ENCODE results near the gene JAML.

Gene JAML

DNA sequence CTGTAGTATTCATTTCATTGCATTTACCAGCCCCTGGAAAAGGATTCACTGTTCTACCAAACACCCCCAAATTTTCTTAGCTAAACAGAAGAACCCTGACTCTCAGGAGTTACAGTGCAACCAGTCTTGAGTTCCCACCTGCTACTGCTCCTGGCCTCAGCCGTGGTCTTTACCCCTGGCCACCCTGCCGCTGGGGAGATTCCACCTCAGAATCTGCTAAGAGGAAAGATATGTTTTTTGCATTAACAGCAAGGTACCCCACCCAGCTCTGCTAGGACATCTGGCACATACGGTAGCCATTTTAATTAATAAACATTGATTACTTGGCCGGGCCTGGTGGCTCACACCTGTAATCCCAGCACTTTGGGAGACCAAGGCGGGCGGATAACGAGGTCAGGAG is 9.0 kb downstream of the JAML start:
- no peak overlapping the region for H3K4me3 ChIP-seq (ENCODE audit: low read depth, low read length)
- no peaks in the 10 kb centered on the region for H3K27me3 ChIP-seq (ENCODE audit: control insufficient read depth, insufficient read depth, low read length)
- H3K9me3 ChIP-seq (ENCODE audit: control insufficient read depth, low read length) = no peaks in the 10 kb centered on the region
- no peak overlapping the region for H3K4me2 ChIP-seq (ENCODE audit: low read length)
- no peak overlapping the region for H3K9ac ChIP-seq
- no peaks in the 10 kb centered on the region for H3K79me2 ChIP-seq
- H3K4me1 ChIP-seq = no peaks in the 10 kb centered on the region
- no peaks in the 10 kb centered on the region for H3K36me3 ChIP-seq (ENCODE audit: control insufficient read depth, insufficient read depth, low read length)
- no peak for TF ChIP-seq CTCF (IDR thresholded peaks at IDR 0.05)
- H3K27ac ChIP-seq = no peak overlapping the region
- H2AFZ ChIP-seq = no peak overlapping the region

DNA sequence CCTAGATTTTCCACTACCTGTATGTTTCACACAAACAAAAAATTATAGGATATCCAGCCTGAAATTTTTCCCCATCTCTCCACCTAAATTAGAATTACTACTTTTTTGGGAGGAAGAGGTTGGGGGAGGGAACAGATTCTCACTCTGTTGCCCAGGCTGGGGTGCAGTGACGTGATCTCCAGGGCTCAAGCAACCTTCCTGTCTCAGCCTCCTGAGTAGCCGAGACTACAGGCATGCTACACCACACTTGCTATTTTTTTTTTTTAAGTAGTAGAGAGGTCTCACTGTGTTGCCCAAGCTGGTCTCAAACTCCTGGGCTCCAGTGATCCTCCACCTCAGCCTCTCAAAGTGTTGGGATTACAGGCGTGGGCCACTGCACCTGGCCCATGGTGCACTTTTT is 9.5 kb downstream of the JAML start:
- no peak overlapping the region for H3K9ac ChIP-seq
- no peak overlapping the region for H3K27ac ChIP-seq
- no peaks in the 10 kb centered on the region for H3K9me3 ChIP-seq (ENCODE audit: control insufficient read depth, low read length)
- H2AFZ ChIP-seq = no peak overlapping the region
- H3K4me2 ChIP-seq (ENCODE audit: low read length) = no peak overlapping the region
- no peaks in the 10 kb centered on the region for H3K4me1 ChIP-seq
- no peak for TF ChIP-seq CTCF (IDR thresholded peaks at IDR 0.05)
- H3K4me3 ChIP-seq (ENCODE audit: low read depth, low read length) = no peak overlapping the region
- H3K36me3 ChIP-seq (ENCODE audit: control insufficient read depth, insufficient read depth, low read length) = no peaks in the 10 kb centered on the region
- H3K79me2 ChIP-seq = no peaks in the 10 kb centered on the region
- H3K27me3 ChIP-seq (ENCODE audit: control insufficient read depth, insufficient read depth, low read length) = no peaks in the 10 kb centered on the region

GRCh38 chr11:118214210-118214914 is 10.4 kb downstream of the JAML start:
- no peaks in the 10 kb centered on the region for H3K9me3 ChIP-seq (ENCODE audit: control insufficient read depth, low read length)
- H3K27ac ChIP-seq = no peak overlapping the region
- H3K27me3 ChIP-seq (ENCODE audit: control insufficient read depth, insufficient read depth, low read length) = no peaks in the 10 kb centered on the region
- no peak overlapping the region for H3K4me2 ChIP-seq (ENCODE audit: low read length)
- no peak overlapping the region for H3K9ac ChIP-seq
- no peaks in the 10 kb centered on the region for H3K79me2 ChIP-seq
- TF ChIP-seq CTCF (IDR thresholded peaks at IDR 0.05) = no peak
- H3K36me3 ChIP-seq (ENCODE audit: control insufficient read depth, insufficient read depth, low read length) = no peaks in the 10 kb centered on the region
- no peaks in the 10 kb centered on the region for H3K4me1 ChIP-seq
- no peak overlapping the region for H2AFZ ChIP-seq
- no peak overlapping the region for H3K4me3 ChIP-seq (ENCODE audit: low read depth, low read length)

- Histone ChIP-seq H3K4me3 (ENCODE audit: low read depth, low read length) (no peak overlapping the region), H3K27ac (no peak overlapping the region)
These were observed 11.0 kb downstream of the JAML start for GRCh38 chr11:118213781-118214180.

More at GRCh38 chr11:118213781-118214180, 11.0 kb downstream of the JAML start:
- no peaks in the 10 kb centered on the region for H3K79me2 ChIP-seq
- no peaks in the 10 kb centered on the region for H3K27me3 ChIP-seq (ENCODE audit: control insufficient read depth, insufficient read depth, low read length)
- H3K4me1 ChIP-seq = no peaks in the 10 kb centered on the region
- H3K36me3 ChIP-seq (ENCODE audit: control insufficient read depth, insufficient read depth, low read length) = no peaks in the 10 kb centered on the region
- TF ChIP-seq CTCF (IDR thresholded peaks at IDR 0.05) = no peak
- no peak overlapping the region for H3K4me2 ChIP-seq (ENCODE audit: low read length)
- H2AFZ ChIP-seq = no peak overlapping the region
- H3K9me3 ChIP-seq (ENCODE audit: control insufficient read depth, low read length) = no peaks in the 10 kb centered on the region
- no peak overlapping the region for H3K9ac ChIP-seq
